PFSK-1 (cell line): ENCODE data around the gene ZNF530.

ENCODE experiments used
- POLR2AphosphoS5 ChIP-seq: IDR thresholded peaks from 2 replicates; pipeline ENCODE4 v1.6.1; 2012; ENCODE audit warnings: low read depth, mild to moderate bottlenecking, control low read depth, low read length, moderate library complexity
- SIN3A ChIP-seq: IDR thresholded peaks from 2 replicates; pipeline ENCODE4 v1.6.1; 2012; ENCODE audit warnings: mild to moderate bottlenecking, low read length, moderate library complexity, borderline replicate concordance; ENCODE audit not compliant: insufficient read depth
- TAF1 ChIP-seq: IDR thresholded peaks from 2 replicates; pipeline ENCODE4 v1.6.1; 2012; ENCODE audit warnings: low read length, control low read depth, borderline replicate concordance; ENCODE audit not compliant: insufficient read depth

GRCh38 chr19:57552432-57552831 lies 47.3 kb upstream of the ZNF530 start:
- TF ChIP-seq POLR2AphosphoS5 = no peak
- TF ChIP-seq SIN3A = no peak
- no peak for TF ChIP-seq TAF1
